Astrocyte (in vitro differentiated cells and primary cell): Measurements from ENCODE around the gene CABP2. TPM values are rescaled to one million over a fixed set of nuclear protein-coding genes. Genes with fewer than 3 reads are reported as not detected.

Source experiments
- DNase-seq: peaks from one replicate; pipeline ENCODE4 v3.0.0-alpha.2; 2010; ENCODE audit warnings: low read depth
- FAIRE-seq: peaks from 2 replicates; lab custom pipeline; 2011; peaks lifted over from hg19 to GRCh38; lab: Jason Lieb, UNC
- H2AFZ ChIP-seq: 2 replicates; pipeline ENCODE4 v1.6.0; 2012; ENCODE audit warnings: low read depth, low read length, inconsistent platforms
- H3K27ac ChIP-seq: 2 replicates; pipeline ENCODE4 v1.5.1; 2011; ENCODE audit warnings: low read depth, low read length, inconsistent platforms
- H3K27me3 ChIP-seq: 2 replicates; pipeline ENCODE4 v1.6.0; 2011; ENCODE audit warnings: low read length, inconsistent platforms; ENCODE audit not compliant: insufficient read depth
- H3K36me3 ChIP-seq: 2 replicates; pipeline ENCODE4 v1.5.1; 2011; ENCODE audit warnings: low read length, inconsistent platforms; ENCODE audit not compliant: insufficient read depth
- H3K4me1 ChIP-seq: 2 replicates; pipeline ENCODE4 v1.5.1; 2011; ENCODE audit warnings: low read length, inconsistent platforms; ENCODE audit not compliant: insufficient read depth
- H3K4me2 ChIP-seq: 2 replicates; pipeline ENCODE4 v1.6.0; 2012; ENCODE audit warnings: low read length, inconsistent platforms
- H3K4me3 ChIP-seq: 2 replicates; pipeline ENCODE4 v1.5.1; 2011; ENCODE audit warnings: low read depth, mild to moderate bottlenecking, low read length, inconsistent platforms; ENCODE audit not compliant: insufficient read depth
- H3K79me2 ChIP-seq: 2 replicates; pipeline ENCODE4 v1.6.0; 2012; ENCODE audit warnings: mild to moderate bottlenecking, low read length, inconsistent platforms; ENCODE audit not compliant: insufficient read depth
- H3K9ac ChIP-seq: 2 replicates; pipeline ENCODE4 v1.6.0; 2012; ENCODE audit warnings: mild to moderate bottlenecking, low read length, inconsistent platforms
- H3K9me3 ChIP-seq: 2 replicates; pipeline ENCODE4 v1.5.1; 2012; ENCODE audit warnings: low read depth, mild to moderate bottlenecking, low read length, inconsistent platforms; ENCODE audit not compliant: insufficient read depth
- H4K20me1 ChIP-seq: 2 replicates; pipeline ENCODE4 v1.6.0; 2012; ENCODE audit warnings: low read length, inconsistent platforms; ENCODE audit not compliant: insufficient read depth
- H3K27ac Mint-ChIP-seq: one replicate; pipeline ENCODE4 v1.8.0; 2021; ENCODE audit warnings: mild to moderate bottlenecking, mixed read lengths; ENCODE audit not compliant: unreplicated experiment
- H3K27me3 Mint-ChIP-seq: one replicate; pipeline ENCODE4 v1.8.0; 2021; ENCODE audit warnings: low read depth, mixed read lengths; ENCODE audit not compliant: unreplicated experiment
- H3K36me3 Mint-ChIP-seq: one replicate; pipeline ENCODE4 v1.8.0; 2021; ENCODE audit warnings: low read depth, mixed read lengths; ENCODE audit not compliant: unreplicated experiment
- H3K4me1 Mint-ChIP-seq: one replicate; pipeline ENCODE4 v1.8.0; 2021; ENCODE audit warnings: low read depth, mixed read lengths; ENCODE audit not compliant: unreplicated experiment
- H3K4me3 Mint-ChIP-seq: one replicate; pipeline ENCODE4 v1.8.0; 2021; ENCODE audit warnings: mild to moderate bottlenecking, moderate library complexity, mixed read lengths; ENCODE audit not compliant: unreplicated experiment
- H3K9me3 Mint-ChIP-seq: one replicate; pipeline ENCODE4 v1.8.0; 2021; ENCODE audit warnings: mild to moderate bottlenecking, mixed read lengths; ENCODE audit not compliant: unreplicated experiment
- CTCF ChIP-seq: IDR thresholded peaks from 2 replicates; pipeline ENCODE4 v1.5.1; 2011; ENCODE audit warnings: low read depth, mild to moderate bottlenecking, inconsistent platforms, low read length, moderate library complexity; ENCODE audit not compliant: insufficient read depth
- EZH2 ChIP-seq: IDR thresholded peaks from 2 replicates; pipeline ENCODE4 v1.6.1; 2012; ENCODE audit warnings: mild to moderate bottlenecking, low read length, inconsistent platforms; ENCODE audit not compliant: insufficient read depth
- total RNA-seq: library from RNA; stranded (reverse); gene quantifications from 2 replicates; pipeline ENCODE4 v1.2.1, GENCODE V29; 2021

CABP2 gene
- total RNA-seq, 1 donor from 2014 or later = not detected

GRCh38 chr11:67502328-67502979, 20.8 kb downstream of the CABP2 start:
- Mint-ChIP-seq H3K27me3 (no peaks in the 10 kb centered on the region), H3K36me3 (peaks cover 14% of the 10 kb centered on the region), H3K4me3 (peak overlapping the region; percentile 58), H3K27ac (no peak overlapping the region), H3K4me1 (peaks cover 8% of the 10 kb centered on the region), H3K9me3 (no peaks in the 10 kb centered on the region)
- Histone ChIP-seq H3K27ac (no peak overlapping the region), H2AFZ (no peak overlapping the region), H3K4me1 (peaks cover 32% of the 10 kb centered on the region), H3K9ac (no peak overlapping the region), H3K4me2 (peak overlapping the region; percentile 87), H3K9me3 (no peaks in the 10 kb centered on the region), H3K4me3 (no peak overlapping the region), H3K27me3 (no peaks in the 10 kb centered on the region), H3K36me3 (peaks cover 2% of the 10 kb centered on the region), H3K79me2 (peaks cover 30% of the 10 kb centered on the region), H4K20me1 (peaks cover 43% of the 10 kb centered on the region)
- TF ChIP-seq CTCF (no peak), EZH2 (no peak)
- FAIRE-seq (no peak), DNase-seq (no peak)

- TF ChIP-seq CTCF = no peak
- Histone ChIP-seq H3K9ac (no peak overlapping the region), H3K36me3 (peaks cover 2% of the 10 kb centered on the region), H3K4me2 (no peak overlapping the region), H3K4me1 (peaks cover 26% of the 10 kb centered on the region), H3K4me3 (no peak overlapping the region), H3K27ac (no peak overlapping the region), H4K20me1 (peaks cover 37% of the 10 kb centered on the region), H3K27me3 (no peaks in the 10 kb centered on the region), H3K9me3 (no peaks in the 10 kb centered on the region), H2AFZ (no peak overlapping the region), H3K79me2 (peaks cover 24% of the 10 kb centered on the region)
- Mint-ChIP-seq H3K9me3 (no peaks in the 10 kb centered on the region), H3K27me3 (no peaks in the 10 kb centered on the region), H3K4me1 (peaks cover 6% of the 10 kb centered on the region), H3K36me3 (peaks cover 14% of the 10 kb centered on the region), H3K4me3 (no peak overlapping the region), H3K27ac (no peak overlapping the region)
- FAIRE-seq = no peak
- no peak for DNase-seq
Observed at GRCh38 chr11:67501854-67502253, 21.4 kb downstream of the CABP2 start.
